Naive thymus-derived CD4-positive, alpha-beta T cell (primary cell): ENCODE results near the gene SSBP2. TPM values are rescaled to one million over a fixed set of nuclear protein-coding genes. Genes with fewer than 3 reads are reported as not detected.
A peak's percentile ranks its signal among the peaks of the same experiment; 100 is the strongest.
"Not testable (repeated sequence)": the region's sequence is repeated elsewhere in the genome, so short reads cannot be mapped to it uniquely, and the experiment has no call there.

Source experiments
- ATAC-seq: fragments of 150-1000 bp; cut with Tn5 transposase; 2 replicates; pipeline ENCODE4 v1.10.0; 2021; ENCODE audit warnings: mild to moderate bottlenecking, moderate library complexity
- CTCF ChIA-PET: fragments of 350-600 bp; sonication (Branson Sonifier 250); formaldehyde crosslinking; loops from one replicate; lab custom pipeline; 2021; ENCODE audit warnings: antibody characterized with exemption; lab: Charles Lee
- POLR2A ChIA-PET: fragments of 350-600 bp; sonication (Branson Sonifier 250); formaldehyde crosslinking; loops from one replicate; lab custom pipeline; 2021; ENCODE audit warnings: antibody characterized with exemption, inconsistent platforms; lab: Charles Lee
- DNase-seq, 9 donors: peaks; one replicate each; pipeline versions ENCODE4 v3.0.0 to v3.0.0-alpha.2; 2020 to 2022; ENCODE audit warnings: mixed read lengths in 1 of 9
- H3K27ac ChIP-seq: one replicate; pipeline ENCODE4 v1.7.0; 2013; ENCODE audit warnings: mild to moderate bottlenecking, low read depth, low read length, moderate library complexity
- H3K27me3 ChIP-seq, 2 donors: one replicate each; pipeline ENCODE4 v1.7.0; 2013; ENCODE audit warnings: low read length in 2 of 2, mild to moderate bottlenecking in 2 of 2, moderate library complexity in 2 of 2; ENCODE audit not compliant: control insufficient read depth in 2 of 2, insufficient read depth in 2 of 2
- H3K36me3 ChIP-seq, 3 experiments: 1 replicate in 2 of 3; 2 replicates in 1 of 3; pipeline ENCODE4 v1.7.0; 2013; ENCODE audit warnings: low read length in 3 of 3, mild to moderate bottlenecking in 3 of 3, moderate library complexity in 1 of 3; ENCODE audit not compliant: insufficient read depth in 3 of 3, control insufficient read depth in 2 of 3
- H3K4me1 ChIP-seq, 2 donors: one replicate each; pipeline ENCODE4 v1.7.0; 2013; ENCODE audit warnings: low read length in 2 of 2, mild to moderate bottlenecking in 2 of 2, moderate library complexity in 1 of 2; ENCODE audit not compliant: control insufficient read depth in 2 of 2, insufficient read depth in 2 of 2
- H3K4me3 ChIP-seq: 2 replicates; pipeline ENCODE4 v1.7.0; 2013; ENCODE audit warnings: mild to moderate bottlenecking, low read length
- H3K9me3 ChIP-seq, 3 experiments: 1 replicate in 2 of 3; 2 replicates in 1 of 3; pipeline ENCODE4 v1.7.0; 2013; ENCODE audit warnings: low read length in 3 of 3; ENCODE audit not compliant: control insufficient read depth in 2 of 3
- H3K27ac Mint-ChIP-seq, 9 donors: one replicate each; pipeline ENCODE4 v1.8.0; 2020 to 2022; ENCODE audit warnings: mixed read lengths in 9 of 9, mild to moderate bottlenecking in 8 of 9, moderate library complexity in 5 of 9, inconsistent platforms in 2 of 9
- H3K27me3 Mint-ChIP-seq, 5 donors: one replicate each; pipeline ENCODE4 v1.8.0; 2021 to 2022; ENCODE audit warnings: mixed read lengths in 5 of 5, mild to moderate bottlenecking in 1 of 5
- H3K36me3 Mint-ChIP-seq, 5 donors: one replicate each; pipeline ENCODE4 v1.8.0; 2020 to 2022; ENCODE audit warnings: mixed read lengths in 5 of 5, mild to moderate bottlenecking in 3 of 5, inconsistent platforms in 1 of 5
- H3K4me1 Mint-ChIP-seq, 7 donors: one replicate each; pipeline ENCODE4 v1.8.0; 2020 to 2022; ENCODE audit warnings: mixed read lengths in 7 of 7, mild to moderate bottlenecking in 3 of 7, inconsistent platforms in 1 of 7
- H3K4me3 Mint-ChIP-seq, 10 donors: one replicate each; pipeline ENCODE4 v1.8.0; 2020 to 2022; ENCODE audit warnings: mild to moderate bottlenecking in 10 of 10, mixed read lengths in 10 of 10, moderate library complexity in 6 of 10, inconsistent platforms in 2 of 10
- H3K9me3 Mint-ChIP-seq, 11 donors: one replicate each; pipeline ENCODE4 v1.8.0; 2020 to 2022; ENCODE audit warnings: mixed read lengths in 11 of 11, mild to moderate bottlenecking in 4 of 11, inconsistent platforms in 1 of 11, moderate library complexity in 1 of 11
- intact Hi-C, 2 donors: fragments of 100-400 bp; cut with micrococcal nuclease; formaldehyde crosslinking; loops; one replicate each; pipeline ENCODE4 v1.15.1; 2023
- polyA plus RNA-seq, 2 donors: library from polyadenylated mRNA; unstranded; fragments of 300-500 nt; fragmentation: Illumina TruSeq; gene quantifications; one replicate each; pipeline ENCODE4 v1.2.3, GENCODE V29; 2021
- total RNA-seq, 6 experiments: library from RNA in 5 of 6; stranded (reverse) in 5 of 6; gene quantifications; 1 replicate in 5 of 6; 2 replicates in 1 of 6; pipeline ENCODE4 v1.2.3 and lab custom pipeline; 2021 to 2026

SSBP2 gene
- total and polyA plus RNA-seq, 7 experiments from 2014 or later: 36.7 to 99.8 (median 70.7) TPM

- ATAC-seq: no peak
- Mint-ChIP-seq H3K9me3 (peaks cover 0 to 4% (median 0%) of the 10 kb centered on the region in 11 donors), H3K27me3 (no peaks in the 10 kb centered on the region), H3K4me3 (peak overlapping the region in 7 of 10 donors; percentile 1 to 72 (median 59)), H3K27ac (peak overlapping the region in 5 of 9 donors; percentile 9 to 83 (median 60)), H3K36me3 (peaks cover 4 to 23% (median 21%) of the 10 kb centered on the region in 5 donors), H3K4me1 (peaks cover 27 to 95% (median 81%) of the 10 kb centered on the region in 7 donors)
- no peaks in the 10 kb centered on the region for H3K36me3 ChIP-seq
- no peaks in the 10 kb centered on the region for H3K9me3 ChIP-seq
- CTCF ChIA-PET: no interaction called here
- H3K27me3 ChIP-seq: no peaks in the 10 kb centered on the region
- H3K27ac ChIP-seq: no peak overlapping the region
- POLR2A ChIA-PET: interaction anchor here (0.5 to 1.1 kb wide), 3 partner anchors 33 to 1707 kb away, joined by 3 read pairs; partner anchors contain the start of gene SSBP2
- no peak overlapping the region for H3K4me3 ChIP-seq
- H3K4me1 ChIP-seq: peaks cover 0 to 39% of the 10 kb centered on the region in 2 donors
- no peak for DNase-seq
- intact Hi-C loops: loop anchor here in 1 of 2 donors (2.0 kb wide), 1 partner anchor 15 kb away; no protein-coding TSS in a partner anchor
Observed at GRCh38 chr5:81717860-81718259, 33.0 kb downstream of the SSBP2 start.

DNA sequence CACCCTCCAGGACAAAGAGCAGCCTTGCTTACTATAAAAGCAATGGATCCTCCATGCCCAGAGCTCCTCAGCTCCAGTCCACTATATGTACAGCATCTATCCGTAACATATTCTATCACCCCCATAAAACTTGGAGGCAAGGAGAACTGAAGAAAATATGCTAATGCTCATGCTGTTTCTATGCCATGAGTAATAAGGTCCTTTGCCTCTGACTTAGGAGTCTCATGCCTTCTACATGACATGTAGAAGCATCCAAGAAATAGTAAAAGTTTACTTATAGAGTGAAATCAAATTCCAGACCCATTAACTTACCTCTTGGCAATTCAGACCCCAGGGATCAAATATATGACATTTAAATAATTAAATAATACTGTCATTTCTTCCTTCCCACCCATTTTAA, 33.7 kb downstream of the SSBP2 start:
- H3K4me1 Mint-ChIP-seq: peaks cover 25 to 91% (median 75%) of the 10 kb centered on the region in 7 donors
- ChIA-PET CTCF (no interaction called here), POLR2A (interaction anchor here (0.6 kb wide), 1 partner anchor 73 kb away, joined by 3 read pairs; no protein-coding TSS in a partner anchor)

DNA sequence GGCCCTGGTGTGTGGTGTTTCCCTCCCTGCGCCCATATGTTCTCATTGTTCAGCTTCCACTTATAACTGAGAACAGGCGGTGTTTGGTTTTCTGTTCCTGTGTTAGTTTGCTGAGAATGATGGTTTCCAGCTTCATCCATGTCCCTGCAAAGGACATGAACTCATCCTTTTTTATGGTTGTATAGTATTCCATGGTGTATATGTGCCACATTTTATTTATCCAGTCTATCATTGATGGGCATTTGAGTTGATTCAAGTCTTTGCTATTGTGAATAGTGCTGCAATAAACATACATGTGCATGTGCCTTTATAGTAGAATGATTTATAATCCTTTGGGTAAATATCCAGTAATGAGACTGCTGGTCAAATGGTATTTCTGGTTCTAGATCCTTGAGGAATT, 36.8 kb downstream of the SSBP2 start:
- DNase-seq, POLR2A ChIA-PET, H3K4me3 Mint-ChIP-seq, intact Hi-C loops, H3K27ac ChIP-seq, H3K27me3 Mint-ChIP-seq, H3K36me3 ChIP-seq, H3K4me3 ChIP-seq, CTCF ChIA-PET, H3K9me3 ChIP-seq, H3K27ac Mint-ChIP-seq, ATAC-seq, H3K9me3 Mint-ChIP-seq, H3K27me3 ChIP-seq: not testable (repeated sequence)
- H3K4me1 ChIP-seq: peaks cover 0 to 11% of the 10 kb centered on the region in 2 donors
- H3K36me3 Mint-ChIP-seq: peaks cover 0 to 29% (median 21%) of the 10 kb centered on the region in 5 donors
- H3K4me1 Mint-ChIP-seq: peaks cover 6 to 86% (median 65%) of the 10 kb centered on the region in 7 donors

More for the DNA sequence above, 33.7 kb downstream of the SSBP2 start:
- Histone ChIP-seq H3K9me3 (no peaks in the 10 kb centered on the region), H3K4me1 (peaks cover 0 to 39% of the 10 kb centered on the region in 2 donors), H3K36me3 (no peaks in the 10 kb centered on the region), H3K27me3 (no peaks in the 10 kb centered on the region), H3K27ac (no peak overlapping the region), H3K4me3 (no peak overlapping the region)
- ATAC-seq (no peak), DNase-seq (no peak)
- Mint-ChIP-seq H3K27ac (peak overlapping the region in 1 of 9 donors; percentile 11), H3K9me3 (peaks cover 0 to 4% (median 0%) of the 10 kb centered on the region in 11 donors), H3K36me3 (peaks cover 4 to 23% (median 21%) of the 10 kb centered on the region in 5 donors), H3K4me3 (peak overlapping the region in 1 of 10 donors; percentile 72), H3K27me3 (no peaks in the 10 kb centered on the region)
- intact Hi-C loops: no loop called here

DNA sequence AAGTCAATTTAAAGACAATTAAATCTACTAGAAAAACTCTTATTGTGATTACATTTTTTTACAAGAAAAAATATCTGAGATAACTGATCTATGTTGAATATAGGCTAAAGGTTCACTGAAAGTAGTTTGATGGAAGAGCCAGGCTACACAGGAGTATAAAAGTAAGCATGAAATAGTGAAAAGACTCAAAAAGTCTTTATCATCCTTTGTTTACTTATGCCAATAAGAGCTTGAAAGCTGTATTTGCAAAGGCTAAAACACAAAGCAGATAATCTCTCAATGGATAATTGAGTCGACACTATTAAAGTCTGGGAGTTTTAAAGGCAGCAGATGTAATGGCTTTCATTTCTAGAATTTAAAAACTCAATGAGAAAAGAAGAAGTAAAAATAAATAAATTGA, 42.0 kb downstream of the SSBP2 start:
- Mint-ChIP-seq H3K4me1 (peaks cover 2 to 69% (median 54%) of the 10 kb centered on the region in 7 donors), H3K27me3 (no peaks in the 10 kb centered on the region), H3K9me3 (peaks cover 0 to 2% (median 0%) of the 10 kb centered on the region in 11 donors), H3K36me3 (peaks cover 0 to 31% (median 24%) of the 10 kb centered on the region in 5 donors), H3K4me3 (peak overlapping the region in 1 of 10 donors; percentile 5), H3K27ac (peak overlapping the region in 2 of 9 donors; percentile 23 to 38)
- H3K4me1 ChIP-seq: no peaks in the 10 kb centered on the region
- H3K4me3 ChIP-seq: no peak overlapping the region
- CTCF ChIA-PET: interaction anchor here (0.6 kb wide), 1 partner anchor 13 kb away, joined by 3 read pairs; no protein-coding TSS in a partner anchor
- DNase-seq: no peak
- H3K27ac ChIP-seq: no peak overlapping the region
- POLR2A ChIA-PET: no interaction called here
- no peaks in the 10 kb centered on the region for H3K36me3 ChIP-seq
- ATAC-seq: no peak
- H3K27me3 ChIP-seq: no peaks in the 10 kb centered on the region
- intact Hi-C loops: no loop called here
- H3K9me3 ChIP-seq: no peaks in the 10 kb centered on the region

DNA sequence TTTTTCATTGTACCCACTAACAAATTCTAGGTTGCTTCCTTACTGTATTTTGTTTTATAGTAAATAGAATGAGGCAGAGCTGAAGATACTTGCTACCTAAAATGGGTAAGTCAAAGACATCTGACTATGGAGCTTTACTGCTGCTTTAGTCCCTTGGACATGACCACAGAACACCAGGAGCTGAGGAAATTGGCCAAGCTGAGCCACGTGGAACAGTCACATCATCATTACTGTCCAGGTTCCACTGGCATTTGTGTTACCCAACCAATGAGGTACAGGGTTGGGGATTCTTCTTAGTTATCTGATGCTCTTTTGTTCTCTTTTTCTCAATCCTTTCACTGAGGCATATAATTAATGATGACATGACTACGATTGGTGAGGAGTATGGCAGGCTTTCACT, 47.1 kb downstream of the SSBP2 start:
- Mint-ChIP-seq H3K4me1 (peaks cover 2 to 60% (median 43%) of the 10 kb centered on the region in 7 donors), H3K4me3 (no peak overlapping the region), H3K27me3 (no peaks in the 10 kb centered on the region), H3K27ac (peak overlapping the region in 1 of 9 donors; percentile 27), H3K36me3 (peaks cover 11 to 58% (median 48%) of the 10 kb centered on the region in 5 donors), H3K9me3 (peaks cover 0 to 21% (median 7%) of the 10 kb centered on the region in 11 donors)
- ATAC-seq (no peak), DNase-seq (no peak)
- H3K4me1 ChIP-seq: no peaks in the 10 kb centered on the region
- no peaks in the 10 kb centered on the region for H3K27me3 ChIP-seq
- no peaks in the 10 kb centered on the region for H3K36me3 ChIP-seq
- H3K27ac ChIP-seq: no peak overlapping the region
- ChIA-PET CTCF (no interaction called here), POLR2A (no interaction called here)
- peaks cover 0 to 6% (median 4%) of the 10 kb centered on the region in 3 experiments for H3K9me3 ChIP-seq
- intact Hi-C loops: no loop called here
- H3K4me3 ChIP-seq: no peak overlapping the region

DNA sequence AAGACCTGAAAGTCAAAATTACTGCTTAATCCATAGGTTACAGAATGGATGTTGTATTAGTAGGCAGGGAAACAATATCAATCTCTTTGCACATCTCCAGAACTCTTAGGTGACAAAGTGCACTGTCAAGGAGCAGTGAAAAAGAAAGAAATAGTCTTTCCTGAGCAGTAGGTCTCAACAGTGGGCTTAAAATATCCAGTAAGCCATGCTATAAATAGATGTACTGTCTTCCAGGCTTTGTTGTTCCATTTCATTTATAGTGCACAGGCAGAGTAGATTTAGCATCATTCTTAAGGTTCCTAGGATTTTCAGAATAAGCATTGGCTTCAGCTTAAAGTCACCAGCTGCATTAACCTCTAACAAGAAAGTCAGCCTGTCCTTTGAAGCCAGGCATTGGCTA, 50.7 kb downstream of the SSBP2 start:
- peaks cover 5 to 61% (median 48%) of the 10 kb centered on the region in 7 donors for H3K4me1 Mint-ChIP-seq
- Histone ChIP-seq H3K9me3 (peaks cover 0 to 6% (median 4%) of the 10 kb centered on the region in 3 experiments), H3K27me3 (no peaks in the 10 kb centered on the region), H3K27ac (no peak overlapping the region), H3K4me1 (no peaks in the 10 kb centered on the region), H3K36me3 (no peaks in the 10 kb centered on the region), H3K4me3 (no peak overlapping the region)
- no peak overlapping the region for H3K27ac Mint-ChIP-seq
- intact Hi-C loops: no loop called here
- ChIA-PET CTCF (no interaction called here), POLR2A (no interaction called here)
- no peak overlapping the region for H3K4me3 Mint-ChIP-seq
- no peaks in the 10 kb centered on the region for H3K27me3 Mint-ChIP-seq
- H3K36me3 Mint-ChIP-seq: peaks cover 11 to 46% (median 41%) of the 10 kb centered on the region in 5 donors
- no peak for ATAC-seq
- no peak for DNase-seq
- H3K9me3 Mint-ChIP-seq: peaks cover 0 to 21% (median 7%) of the 10 kb centered on the region in 11 donors
